A204.1 (cell line): ENCODE results near the gene BCO2.

Experiments used
- FAIRE-seq: peaks from 2 replicates; lab custom pipeline; 2012; peaks lifted over from hg19 to GRCh38; lab: Jason Lieb, UNC

The BCO2 gene

DNA sequence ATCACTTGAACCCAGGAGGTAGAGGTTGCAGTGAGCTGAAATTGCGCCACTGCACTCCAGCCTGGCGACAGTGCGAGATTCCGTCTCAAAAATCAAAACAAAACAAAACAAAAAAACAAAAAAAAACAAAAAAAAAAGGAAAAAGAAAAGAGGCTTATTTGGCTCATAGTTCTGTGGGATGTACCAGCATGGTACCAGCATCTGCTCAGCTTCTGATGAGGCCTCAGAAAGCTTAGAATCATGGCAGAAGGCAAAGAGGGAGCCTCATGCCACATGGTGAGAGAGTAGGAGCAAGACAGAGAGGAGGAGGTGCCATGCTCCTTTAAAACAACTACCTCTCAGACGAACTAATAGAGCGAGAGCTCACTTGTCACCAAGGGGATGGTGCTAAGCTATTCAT, 40.3 kb downstream of the BCO2 start:
- FAIRE-seq = no peak

DNA sequence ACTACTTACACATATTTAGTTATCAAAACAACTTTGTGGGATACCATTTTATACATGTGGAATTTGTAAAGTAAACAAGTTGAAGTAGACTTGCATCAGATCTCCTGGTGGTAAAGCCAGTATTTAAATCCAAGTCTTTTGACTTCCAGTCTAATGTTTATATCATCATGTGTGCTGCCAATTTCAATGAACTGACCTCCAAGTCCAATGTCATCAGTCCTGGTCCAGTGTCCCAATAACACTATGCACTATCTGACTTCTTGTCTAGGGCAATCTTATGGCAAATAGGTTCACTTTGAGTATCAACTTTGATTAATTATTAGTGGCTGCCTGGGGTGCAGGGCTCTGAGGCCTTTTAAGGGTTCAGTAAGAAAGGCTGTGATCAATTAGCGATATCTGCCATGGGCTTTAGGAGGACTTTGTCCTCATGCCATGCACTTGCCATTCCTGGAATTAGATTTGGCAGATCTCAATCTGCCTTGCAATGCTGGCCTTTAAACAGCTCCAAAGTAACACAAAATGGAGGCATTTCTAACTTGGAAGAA, 41.3 kb downstream of the BCO2 start:
- no peak for FAIRE-seq

DNA sequence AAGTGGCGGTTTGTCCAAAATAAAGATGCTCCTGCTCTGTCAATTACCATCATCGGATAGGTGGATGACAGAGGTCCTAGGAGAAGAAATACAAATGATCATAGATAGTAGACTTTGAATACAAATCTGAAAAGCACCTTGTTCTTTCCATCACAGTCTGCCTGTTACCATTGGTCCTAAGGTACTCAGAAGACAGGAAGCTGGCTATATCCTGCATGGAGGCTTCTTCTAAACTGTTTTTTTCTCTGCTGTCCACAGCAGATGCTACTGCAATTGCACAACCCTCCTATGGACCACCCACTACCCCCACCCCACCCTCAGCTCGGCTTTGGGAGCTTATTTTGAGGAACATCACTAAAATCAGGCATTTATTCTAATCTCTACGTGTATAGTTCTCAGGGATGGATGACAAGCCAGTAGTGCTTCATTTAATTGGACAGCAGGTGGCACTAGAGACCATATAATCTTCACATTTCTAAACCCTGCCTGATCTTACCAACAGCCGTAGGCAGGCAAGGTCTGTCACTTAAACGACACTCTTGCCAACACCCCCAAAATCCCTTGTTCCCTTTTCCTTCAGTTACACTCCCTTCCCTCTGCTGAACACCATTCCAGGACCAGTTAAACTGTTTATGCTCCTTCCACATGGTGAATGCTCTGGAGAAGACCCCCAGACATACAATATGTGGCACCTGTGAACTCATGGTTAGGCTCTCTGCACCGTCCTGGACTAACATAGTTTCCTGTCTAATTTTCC, 44.3 kb downstream of the BCO2 start:
- FAIRE-seq = peak; percentile 80

DNA sequence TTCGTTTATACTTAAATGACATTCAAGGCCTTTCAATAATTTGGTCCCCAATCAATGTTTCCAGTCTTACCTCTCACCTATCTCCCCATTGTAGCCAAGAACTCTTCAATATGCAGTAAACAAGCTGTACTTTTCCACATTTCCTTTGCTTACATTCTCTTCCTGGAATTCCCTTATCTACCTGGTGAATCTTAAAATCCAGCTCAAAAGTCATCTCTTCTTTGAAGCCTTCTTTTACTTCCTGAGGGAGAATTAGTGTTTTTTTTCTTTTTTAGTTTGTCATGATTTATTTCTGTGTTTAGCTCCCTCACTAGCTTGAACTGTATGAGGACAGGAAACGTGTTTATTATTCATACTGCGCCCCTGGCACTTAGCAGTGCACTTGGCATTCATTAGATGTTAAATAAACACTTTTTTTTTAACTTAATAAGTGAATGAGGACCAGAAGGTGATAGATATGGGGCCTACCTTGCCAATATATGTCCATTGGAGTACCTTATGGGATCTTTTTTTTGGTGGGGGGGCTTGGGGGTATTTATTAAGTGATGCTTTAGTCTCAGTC, 46.0 kb downstream of the BCO2 start:
- FAIRE-seq = no peak

DNA sequence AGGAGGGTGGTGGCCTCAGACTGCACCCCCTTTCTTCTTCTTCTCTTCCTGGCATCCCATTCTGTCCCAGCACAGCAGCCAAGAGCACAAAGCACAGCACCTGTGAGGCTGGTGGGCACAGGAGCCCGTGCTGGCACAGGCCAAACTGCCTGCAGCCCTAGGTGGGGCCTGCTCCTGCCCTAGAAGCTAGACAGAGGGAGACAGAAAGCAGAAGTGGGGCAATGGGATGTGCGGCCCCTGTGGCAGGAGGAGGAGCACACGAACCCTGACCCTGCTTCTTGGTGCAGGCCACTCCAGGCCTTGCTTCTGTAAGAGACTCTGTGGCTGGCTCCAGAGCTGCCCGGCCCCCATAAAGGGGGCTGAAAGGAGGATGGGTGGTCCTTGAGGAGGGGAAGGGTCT, 47.0 kb downstream of the BCO2 start:
- FAIRE-seq = no peak

DNA sequence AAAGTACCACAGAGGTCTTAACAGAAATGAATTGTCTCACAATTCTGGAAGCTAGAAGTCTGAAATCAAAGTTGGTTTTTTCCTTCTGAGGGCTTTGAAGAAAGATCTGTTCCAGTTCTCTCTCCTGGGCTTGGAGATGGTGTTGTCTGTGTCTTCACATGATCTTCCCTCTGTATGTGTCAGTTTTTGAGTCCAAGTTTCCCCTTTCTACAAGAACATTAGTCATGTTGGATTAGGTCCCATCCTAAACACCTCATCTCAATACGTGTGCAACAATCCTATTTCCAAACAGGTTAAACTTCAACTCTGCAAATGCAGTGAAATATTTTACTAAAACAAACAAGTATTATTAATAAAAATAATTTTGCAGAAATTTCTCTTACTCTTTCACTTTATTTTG, 47.8 kb downstream of the BCO2 start:
- FAIRE-seq = no peak

DNA sequence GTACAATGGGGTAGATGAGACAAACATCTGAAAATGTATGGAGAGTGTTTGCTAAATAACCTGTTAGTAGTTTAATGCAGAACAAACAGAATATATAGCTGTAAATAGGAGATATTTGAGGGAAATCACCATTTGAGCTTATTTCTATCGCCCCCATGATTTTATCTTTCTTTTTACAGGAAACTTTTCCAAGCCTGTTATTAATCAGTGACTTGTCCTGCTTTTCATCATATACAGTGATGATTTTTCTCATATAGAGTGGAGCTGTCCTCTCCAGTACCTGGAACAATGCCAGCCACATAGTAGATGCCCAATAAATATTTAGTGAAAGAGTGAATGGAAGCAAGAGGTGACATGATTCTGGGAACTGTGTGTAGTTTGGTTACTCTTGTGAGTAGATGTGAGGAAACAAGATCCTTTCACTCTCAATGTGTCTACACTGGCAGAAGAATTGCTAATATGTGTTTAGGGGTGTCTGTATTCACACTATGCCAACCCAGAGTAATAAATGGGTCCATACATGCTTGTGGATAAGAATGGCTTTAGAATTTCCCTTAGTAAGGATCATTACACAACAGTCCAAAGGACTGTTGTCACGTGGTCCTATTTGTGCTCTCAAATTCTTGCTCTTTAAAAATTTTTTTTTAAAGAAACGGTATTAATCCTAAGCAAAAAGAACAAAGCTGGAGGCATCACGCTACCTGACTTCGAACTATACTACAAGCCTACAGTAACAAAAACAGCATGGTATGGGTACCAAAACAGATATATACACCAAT, 48.6 kb downstream of the BCO2 start:
- no peak for FAIRE-seq

DNA sequence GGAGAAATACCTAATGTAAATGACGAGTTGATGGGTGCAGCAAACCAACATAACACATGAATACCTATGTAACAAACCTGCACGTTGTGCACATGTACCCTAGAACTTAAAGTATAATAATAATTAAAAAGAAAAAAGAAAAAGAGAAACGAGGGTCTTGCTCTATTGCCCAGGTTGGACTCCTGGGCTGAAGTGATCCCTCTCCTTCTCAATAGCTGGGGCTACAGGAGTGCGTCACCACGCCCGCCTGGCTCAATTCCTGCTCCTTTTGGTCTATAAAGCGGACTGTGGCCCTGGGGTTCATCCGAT, 50.4 kb downstream of the BCO2 start:
- FAIRE-seq = no peak

DNA sequence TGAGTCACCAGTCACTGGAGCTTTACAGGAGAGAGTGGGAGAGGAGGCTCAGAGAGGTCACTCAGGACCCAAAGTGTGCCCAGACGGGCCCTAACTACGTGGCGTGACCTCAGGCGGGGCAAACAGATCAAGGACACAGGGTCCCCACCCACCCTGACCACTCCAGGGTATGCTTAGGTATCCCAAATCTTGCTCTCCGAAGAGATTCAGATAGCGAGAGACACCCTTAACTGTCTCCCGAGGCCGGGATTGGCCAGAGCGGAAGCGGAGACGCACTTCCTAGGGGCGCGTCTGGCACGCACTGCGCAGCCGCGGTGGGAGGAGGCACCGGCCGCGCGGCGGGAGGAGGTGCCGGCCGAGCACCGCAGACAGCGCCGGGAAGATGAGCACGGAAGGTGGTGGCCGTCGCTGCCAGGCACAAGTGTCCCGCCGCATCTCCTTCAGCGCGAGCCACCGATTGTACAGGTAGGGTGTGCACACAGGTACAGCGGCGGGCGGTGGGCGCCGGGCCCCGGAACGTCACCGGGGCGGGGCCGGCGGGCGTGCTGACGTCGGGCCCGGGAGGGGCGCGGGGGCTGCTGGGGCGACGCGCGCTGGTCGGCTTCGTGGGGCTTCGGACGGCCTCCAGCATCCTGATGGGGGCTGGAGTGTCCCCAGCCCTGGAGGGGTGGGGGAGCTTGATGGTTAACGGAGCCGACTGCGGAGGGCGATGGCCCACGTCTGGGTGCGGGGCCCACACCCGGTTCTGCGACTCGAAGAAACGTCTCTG, 50.9 kb downstream of the BCO2 start, which contains the start of gene PTS:
Gene PTS, plus strand, starts transcription at position 367 of the 769 bp plus-strand sequence. Its CDS starts 16 bp downstream, at position 383.
- no peak for FAIRE-seq

DNA sequence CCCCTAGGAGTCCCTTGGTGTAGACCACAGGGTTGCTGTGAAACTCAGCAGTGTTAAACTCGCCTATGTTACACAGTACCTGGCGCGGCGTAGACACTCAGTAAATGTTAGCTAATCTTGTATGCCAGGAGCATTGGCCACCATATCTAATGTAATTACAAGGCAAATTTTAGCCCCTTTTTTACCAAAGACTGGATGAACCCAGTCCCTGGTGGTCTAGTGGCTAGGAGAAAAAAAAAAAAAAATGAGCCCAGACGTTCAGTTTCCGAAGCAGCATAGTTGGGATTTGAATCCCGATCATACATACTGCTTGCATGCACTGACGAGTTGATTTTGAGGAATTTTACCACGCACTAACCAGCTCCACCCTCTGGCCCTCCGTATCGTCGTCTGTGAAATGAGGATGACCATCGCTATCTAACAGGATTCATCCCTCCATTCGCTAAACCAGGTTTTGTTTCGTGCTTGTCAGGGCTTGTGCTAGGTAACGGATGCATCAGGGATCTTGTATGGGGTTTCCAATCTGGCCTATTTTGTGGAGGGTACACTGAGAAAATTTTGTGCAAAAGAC, 51.6 kb downstream of the BCO2 start:
- FAIRE-seq = no peak

DNA sequence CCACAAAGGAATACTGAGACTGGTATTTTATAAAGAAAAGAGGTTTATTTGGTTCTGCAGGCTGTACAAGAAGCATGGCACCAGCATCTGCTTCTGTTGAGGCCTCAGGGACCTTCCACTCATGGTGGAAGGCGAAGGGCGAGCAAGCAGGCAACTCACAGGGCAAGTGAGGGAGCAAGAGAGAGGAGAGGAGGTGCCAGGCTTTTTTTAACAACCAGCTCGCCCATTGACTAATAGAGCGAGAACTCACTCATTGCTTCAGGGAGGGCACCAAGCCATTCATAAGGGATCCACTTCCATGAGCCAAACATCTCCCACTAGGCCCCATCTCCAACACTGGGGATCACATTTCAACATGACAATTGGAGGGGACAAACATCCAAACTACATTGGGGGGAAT, 52.2 kb downstream of the BCO2 start:
- no peak for FAIRE-seq

DNA sequence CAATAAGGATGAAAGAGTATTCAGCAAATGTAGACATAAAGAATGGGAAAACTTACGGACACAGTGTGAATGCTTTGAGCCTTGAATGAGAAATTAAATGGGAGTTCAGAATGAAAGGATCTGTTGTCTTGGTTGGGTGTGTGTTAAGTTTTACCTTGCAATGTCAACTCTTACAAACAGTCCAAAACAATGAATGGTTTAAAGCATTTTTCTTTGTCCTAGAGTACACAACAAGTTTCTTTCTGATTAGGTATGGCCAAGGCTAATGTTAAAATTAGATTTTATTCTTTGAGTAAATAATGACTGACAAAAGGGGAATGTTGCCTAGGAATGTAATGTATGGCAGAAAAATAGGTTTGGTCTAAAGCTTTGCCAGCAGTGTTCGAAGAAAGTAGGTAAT, 53.4 kb downstream of the BCO2 start:
- no peak for FAIRE-seq

DNA sequence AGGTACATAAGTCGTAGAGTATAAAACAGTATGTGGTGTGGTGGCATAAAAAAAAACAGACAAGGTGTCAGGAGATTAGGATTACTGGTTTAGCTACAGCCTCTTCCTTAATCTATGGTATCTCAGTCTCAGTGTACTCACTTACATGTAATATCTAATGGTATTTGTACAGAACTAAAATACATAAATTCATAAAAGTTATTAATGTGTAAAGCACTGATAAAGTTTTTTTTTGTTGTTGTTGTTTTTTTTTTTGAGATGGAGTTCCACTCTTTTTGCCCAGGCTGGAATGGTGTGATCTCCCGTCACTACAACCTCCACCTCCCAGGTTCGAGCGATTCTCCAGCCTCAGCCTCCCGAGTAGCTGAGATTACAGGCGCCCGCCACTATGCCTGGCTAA, 53.8 kb downstream of the BCO2 start:
- FAIRE-seq = no peak

DNA sequence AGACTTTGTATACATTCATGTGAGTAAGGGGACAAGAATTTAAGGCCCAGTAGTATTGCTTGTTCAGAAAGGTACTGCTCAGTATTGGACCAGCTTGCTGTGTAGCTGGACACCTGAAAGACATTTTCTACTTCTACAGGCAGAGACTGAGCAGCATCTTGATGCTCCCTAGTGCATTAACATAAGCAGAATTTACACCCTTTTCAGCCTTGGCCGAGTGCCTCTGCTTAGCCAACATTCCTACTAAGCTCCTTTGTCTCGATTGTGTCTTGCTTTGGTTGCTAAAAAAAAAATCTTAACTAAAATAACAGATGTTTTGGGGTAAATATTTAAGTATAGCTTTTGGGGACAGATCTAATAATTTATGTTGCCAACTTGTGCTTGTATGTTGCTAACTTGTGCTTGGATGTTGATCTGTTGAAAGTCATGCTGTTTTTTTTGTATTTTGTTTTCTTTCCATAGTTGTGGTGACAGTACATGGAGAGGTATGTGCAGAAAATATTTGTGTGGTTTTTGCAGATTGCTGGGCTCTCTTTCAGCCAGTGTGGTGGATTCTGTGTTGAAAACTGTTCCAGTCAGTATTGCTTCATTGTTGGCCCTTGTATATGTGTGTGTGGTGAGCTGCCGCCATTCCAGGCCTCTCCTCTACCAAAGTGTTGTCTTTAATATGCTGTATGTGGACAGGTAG, 54.6 kb downstream of the BCO2 start:
- FAIRE-seq = no peak

DNA sequence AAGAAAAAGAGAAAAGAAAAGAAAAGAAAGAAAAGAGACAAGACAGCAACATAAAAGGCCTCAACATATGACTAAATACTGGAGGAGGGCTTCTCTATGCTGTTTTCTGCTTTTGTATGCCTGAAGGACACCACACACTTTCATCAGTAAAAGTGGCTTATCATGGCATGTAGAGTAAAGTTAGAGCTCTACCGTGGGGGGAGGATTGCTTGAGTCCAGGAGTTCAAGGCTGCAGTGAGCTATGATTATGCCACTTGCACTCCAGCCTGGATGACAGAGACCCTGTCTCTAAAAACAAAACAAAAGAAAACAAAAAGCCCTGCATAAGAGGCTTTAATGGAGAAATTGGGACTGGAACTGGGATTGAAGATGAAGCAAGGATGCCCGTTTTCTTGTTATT, 56.6 kb downstream of the BCO2 start:
- FAIRE-seq = no peak

DNA sequence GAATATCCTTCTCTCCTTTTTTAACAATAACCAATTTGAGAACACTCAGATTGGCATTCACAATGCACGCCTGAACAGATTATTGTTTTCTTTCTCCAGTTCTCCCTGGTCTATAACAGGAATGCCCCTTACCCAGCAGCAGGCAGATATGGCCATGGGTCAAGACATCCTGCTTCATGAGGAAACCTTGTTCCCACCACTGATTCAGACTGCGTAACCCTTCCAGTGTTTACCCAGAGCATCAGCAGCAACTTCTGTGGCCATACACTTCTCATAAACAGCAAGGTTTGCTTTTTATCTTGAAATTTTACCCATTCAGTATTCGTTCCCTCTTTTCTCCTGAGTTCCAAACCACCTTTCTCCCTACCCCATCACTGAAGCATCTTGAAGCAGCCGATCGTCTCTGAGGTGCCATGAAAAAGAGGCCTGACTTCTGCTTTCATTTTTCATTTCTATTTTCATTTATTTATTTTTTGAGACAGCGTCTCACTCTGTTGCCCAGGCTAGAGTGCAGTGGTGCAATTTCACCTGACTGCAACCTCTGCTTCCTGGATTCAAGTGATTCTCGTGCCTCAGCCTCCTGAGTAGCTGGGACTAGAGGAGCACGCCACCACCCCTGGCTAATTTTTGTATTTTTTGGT, 60.6 kb downstream of the BCO2 start:
- no peak for FAIRE-seq

DNA sequence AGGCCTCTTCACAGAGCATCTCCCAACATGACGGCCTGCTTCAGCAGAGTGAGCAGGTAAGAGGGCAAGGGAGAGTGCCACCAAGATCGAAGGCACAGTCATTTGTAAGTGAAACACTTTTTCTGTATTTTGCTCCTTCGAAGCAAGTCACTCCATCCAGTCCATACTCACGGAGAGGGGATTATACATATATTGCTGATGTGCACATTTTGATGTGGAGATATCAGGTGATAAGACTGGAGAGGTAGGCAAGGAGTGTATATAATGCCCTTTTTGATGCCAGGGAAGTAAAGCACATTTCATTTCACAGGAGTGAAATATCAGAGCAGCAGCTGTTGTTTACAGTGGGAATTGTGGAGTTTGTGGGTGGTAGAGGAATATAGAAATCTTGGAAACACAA, 62.1 kb downstream of the BCO2 start:
- FAIRE-seq = no peak

DNA sequence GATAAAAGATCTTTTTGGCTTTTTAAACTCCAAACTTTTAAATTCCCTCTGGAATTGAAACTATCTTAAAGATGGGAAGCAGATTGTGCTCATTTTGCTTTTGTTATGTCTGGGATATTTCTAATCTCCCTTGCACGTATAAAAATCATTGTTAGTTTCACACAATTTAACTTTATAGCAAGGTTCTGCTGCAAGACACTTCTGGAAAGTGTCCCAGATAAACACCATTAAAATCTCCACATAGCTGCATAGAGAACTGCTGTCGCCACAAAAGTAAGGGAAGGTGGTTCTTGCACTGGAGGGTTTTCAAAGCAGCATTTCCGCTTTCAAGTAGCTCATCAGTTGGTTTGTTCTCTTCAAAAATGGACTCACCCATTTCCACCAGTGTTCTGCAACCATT, 62.7 kb downstream of the BCO2 start:
- FAIRE-seq = no peak

DNA sequence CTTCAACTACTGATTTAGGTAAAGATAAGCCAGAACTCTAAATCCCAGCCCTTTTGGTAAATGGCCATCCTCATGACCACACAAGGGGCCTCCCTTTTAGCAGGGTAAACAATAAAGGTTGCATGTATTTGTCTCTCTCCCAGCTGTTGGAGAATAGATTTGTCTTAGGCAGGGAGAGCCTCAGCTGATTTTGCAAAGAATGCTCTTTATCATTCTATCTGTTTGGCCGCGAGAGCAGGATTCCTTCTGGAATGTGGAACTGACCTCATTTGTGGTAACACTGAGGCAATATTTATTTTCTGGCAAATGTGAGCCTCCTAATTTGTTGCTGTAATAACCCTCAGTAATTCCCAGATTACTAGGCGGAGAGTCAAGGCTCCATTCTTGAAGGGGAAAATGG, 66.2 kb downstream of the BCO2 start:
- no peak for FAIRE-seq

DNA sequence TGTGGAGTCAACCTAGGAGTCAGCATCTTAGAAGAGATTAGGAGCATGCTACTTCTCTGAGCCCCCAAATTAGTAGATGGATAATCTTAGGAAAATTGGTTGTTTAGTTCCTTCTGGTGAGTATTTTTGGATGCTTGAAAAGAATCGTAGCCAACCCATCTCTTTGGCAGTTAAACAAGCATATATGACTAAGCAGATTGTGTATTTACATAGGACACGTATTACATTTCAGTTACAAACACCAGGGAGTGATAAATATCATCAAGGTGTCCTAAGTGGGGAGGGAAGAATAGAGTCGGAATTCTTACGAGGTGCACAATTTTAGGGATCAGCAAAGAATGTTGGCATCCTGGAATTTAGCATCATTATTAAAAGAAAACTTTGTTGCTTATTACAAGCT, 71.9 kb downstream of the BCO2 start:
- no peak for FAIRE-seq

DNA sequence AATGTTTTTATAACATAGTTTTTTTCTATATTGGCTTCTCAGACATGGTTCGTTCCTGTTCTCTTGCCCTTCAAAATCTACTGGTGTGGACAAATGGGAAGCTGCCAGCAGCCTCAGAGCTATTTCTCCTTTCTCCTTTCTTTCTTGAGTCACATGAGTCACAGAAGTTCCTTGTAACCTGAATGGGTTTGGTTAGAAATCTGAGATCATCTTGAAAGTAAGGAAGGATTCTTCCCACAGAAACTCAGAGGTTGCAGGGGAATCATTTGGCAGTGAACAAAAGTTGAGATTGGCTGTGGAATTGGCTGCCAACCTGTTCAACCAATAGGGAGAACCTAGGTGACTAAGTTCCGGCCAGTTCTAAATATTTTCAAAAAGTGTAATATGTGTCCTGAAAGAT, 72.9 kb downstream of the BCO2 start:
- no peak for FAIRE-seq
